GM23248 (cell line): Measurements from ENCODE around the gene ASB16.

ENCODE experiments used
- EZH2 ChIP-seq: fragments of 200-600 bp; sonication (generic); IDR thresholded peaks from 2 replicates; pipeline ENCODE4 v1.6.1; 2018; ENCODE audit warnings: antibody characterized with exemption, mild to moderate bottlenecking; ENCODE audit not compliant: insufficient read depth, poor library complexity, severe bottlenecking
- EZH2phosphoT487 ChIP-seq: fragments of 200-600 bp; sonication (generic); IDR thresholded peaks from 2 replicates; pipeline ENCODE4 v1.6.1; 2018; ENCODE audit warnings: antibody characterized with exemption, moderate library complexity, mild to moderate bottlenecking, low read depth; ENCODE audit not compliant: insufficient read depth

- TF ChIP-seq EZH2 (no peak), EZH2phosphoT487 (no peak)
Measured at GRCh38 chr17:44219616-44220212, 49.2 kb downstream of the ASB16 start, which contains the start of gene UBTF.
